Liver (tissue), 9 donors: ENCODE measurements around the gene LYRM1. TPM values are rescaled to one million over a fixed set of nuclear protein-coding genes. Genes with fewer than 3 reads are reported as not detected.

Source experiments
- DNase-seq: peaks from one replicate; pipeline ENCODE4 v3.0.0-alpha.2; 2017; ENCODE audit warnings: low spot score
- H3K27ac ChIP-seq, 2 donors: one replicate each; pipeline ENCODE4 v1.7.0; 2013; ENCODE audit warnings: inconsistent platforms in 2 of 2, low read length in 2 of 2, control low read depth in 1 of 2, low read depth in 1 of 2, mild to moderate bottlenecking in 1 of 2
- H3K27me3 ChIP-seq, 4 donors: one replicate each; pipeline versions ENCODE4 v1.6.1 to v1.7.0; 2013; ENCODE audit warnings: low read length in 3 of 4, inconsistent platforms in 1 of 4, mild to moderate bottlenecking in 1 of 4, moderate library complexity in 1 of 4; ENCODE audit not compliant: control insufficient read depth in 4 of 4, insufficient read depth in 4 of 4
- H3K36me3 ChIP-seq, 4 donors: one replicate each; pipeline versions ENCODE4 v1.6.1 to v1.7.0; 2013; ENCODE audit warnings: low read length in 3 of 4, mild to moderate bottlenecking in 3 of 4, low read depth in 1 of 4, moderate library complexity in 1 of 4; ENCODE audit not compliant: control insufficient read depth in 4 of 4, insufficient read depth in 3 of 4
- H3K4me1 ChIP-seq, 4 donors: one replicate each; pipeline versions ENCODE4 v1.6.1 to v1.7.0; 2013; ENCODE audit warnings: low read length in 3 of 4, mild to moderate bottlenecking in 3 of 4, moderate library complexity in 1 of 4; ENCODE audit not compliant: control insufficient read depth in 4 of 4, insufficient read depth in 4 of 4
- H3K4me3 ChIP-seq, 3 donors: one replicate each; pipeline versions ENCODE4 v1.6.1 to v1.7.0; 2013; ENCODE audit warnings: low read length in 3 of 3, control low read depth in 1 of 3, low read depth in 1 of 3, mild to moderate bottlenecking in 1 of 3
- H3K9ac ChIP-seq, 2 donors: one replicate each; pipeline ENCODE4 v1.7.0; 2013; ENCODE audit warnings: low read length in 2 of 2, mild to moderate bottlenecking in 2 of 2, moderate library complexity in 2 of 2, control low read depth in 1 of 2, low read depth in 1 of 2
- H3K9me3 ChIP-seq, 4 donors: one replicate each; pipeline versions ENCODE4 v1.6.1 to v1.7.0; 2013; ENCODE audit warnings: low read length in 3 of 4; ENCODE audit not compliant: control insufficient read depth in 4 of 4
- FOXA2 ChIP-seq: IDR thresholded peaks from 2 replicates; pipeline ENCODE4 v1.6.1; 2016; ENCODE audit warnings: antibody characterized with exemption
- HNF4A ChIP-seq, 2 donors: conservative IDR thresholded peaks; 2 replicates each; pipeline ENCODE4 v1.6.1; 2016; ENCODE audit warnings: antibody characterized with exemption in 2 of 2, mild to moderate bottlenecking in 2 of 2
- HNF4G ChIP-seq: IDR thresholded peaks from 2 replicates; pipeline ENCODE4 v1.6.1; 2016; ENCODE audit warnings: antibody characterized with exemption
- JUND ChIP-seq, 2 donors: IDR thresholded peaks; 2 replicates each; pipeline ENCODE4 v1.6.1; 2016; ENCODE audit warnings: antibody characterized with exemption in 2 of 2
- RAD21 ChIP-seq, 2 donors: IDR thresholded peaks; 2 replicates each; pipeline ENCODE4 v1.6.1; 2016; ENCODE audit warnings: antibody characterized with exemption in 2 of 2, mild to moderate bottlenecking in 2 of 2
- RXRA ChIP-seq, 2 donors: IDR thresholded peaks; 2 replicates each; pipeline ENCODE4 v1.6.1; 2017 to 2018; ENCODE audit warnings: antibody characterized with exemption in 2 of 2, mild to moderate bottlenecking in 1 of 2
- SP1 ChIP-seq: IDR thresholded peaks from 2 replicates; pipeline ENCODE4 v1.6.1; 2018; ENCODE audit warnings: antibody characterized with exemption, mild to moderate bottlenecking
- YY1 ChIP-seq: IDR thresholded peaks from 2 replicates; pipeline ENCODE4 v1.6.1; 2016; ENCODE audit warnings: antibody characterized with exemption, mild to moderate bottlenecking
- WGBS: extraction: QIAGEN DNeasy Blood & Tissue Kit; methylation state at CpG from one replicate; pipeline ENCODE4 v1.1.7; 2013; 5-methylcytosine and 5-hydroxymethylcytosine counted together
- polyA plus RNA-seq, 2 donors: library from polyadenylated mRNA; stranded (reverse) in 1 of 2; unstranded in 1 of 2; fragments of 200-250 nt in 1 of 2; fragments of >200 nt in 1 of 2; fragmentation: Nextera tagmentation in 1 of 2; extraction: Ambion mirVana in 1 of 2; gene quantifications; one replicate each; pipeline versions ENCODE4 v1.2.1 to v1.2.3, GENCODE V29; 2013 to 2015
- total RNA-seq, 2 donors: library from RNA; depleted of rRNA; stranded (reverse); fragments of >200 nt; gene quantifications; one replicate each; pipeline ENCODE4 v1.2.3, GENCODE V29; 2014
- TF ChIP-seq, protein P1 (sequence below): fragments of 150-350 bp; IDR thresholded peaks from 2 replicates; pipeline ENCODE4 v1.5.1; 2017; ENCODE audit warnings: improper control_type of control experiment, low read depth, low read length; ENCODE audit not compliant: missing input control
- TF ChIP-seq, protein P2 (sequence below): IDR thresholded peaks from 2 replicates; pipeline ENCODE4 v1.6.1; 2016; ENCODE audit warnings: antibody characterized with exemption
- TF ChIP-seq, protein P3 (sequence below): IDR thresholded peaks from 2 replicates; pipeline ENCODE4 v1.6.1; 2016; ENCODE audit warnings: antibody characterized with exemption
- donor health status: healthy.
- donor health status: healthy.
- donor health status: healthy.
- donor health status: healthy.
- donor health status: healthy.

The LYRM1 gene
- total and polyA plus RNA-seq, 4 donors = 33.2 to 57.3 (median 50.8) TPM

DNA sequence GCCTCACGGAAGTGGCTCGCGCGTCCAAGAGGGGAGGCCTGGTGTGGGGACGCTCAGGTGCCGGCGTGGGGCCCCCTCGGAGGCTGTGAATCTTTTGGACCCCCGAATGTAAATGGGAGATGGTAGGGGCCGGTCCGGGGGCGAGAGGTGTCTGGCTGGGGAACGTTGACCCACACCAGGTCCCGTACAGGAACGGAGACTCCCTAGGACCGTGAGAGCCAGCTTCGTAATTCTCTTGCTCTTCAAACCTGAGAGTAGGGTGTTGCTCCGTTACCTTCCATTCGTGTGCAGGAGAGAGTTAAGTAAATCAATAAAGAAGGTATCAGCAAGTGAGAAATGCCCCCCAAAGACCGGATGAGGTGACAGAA lies 481 bp downstream of the LYRM1 start (continued):
- TF ChIP-seq, protein P1, sequence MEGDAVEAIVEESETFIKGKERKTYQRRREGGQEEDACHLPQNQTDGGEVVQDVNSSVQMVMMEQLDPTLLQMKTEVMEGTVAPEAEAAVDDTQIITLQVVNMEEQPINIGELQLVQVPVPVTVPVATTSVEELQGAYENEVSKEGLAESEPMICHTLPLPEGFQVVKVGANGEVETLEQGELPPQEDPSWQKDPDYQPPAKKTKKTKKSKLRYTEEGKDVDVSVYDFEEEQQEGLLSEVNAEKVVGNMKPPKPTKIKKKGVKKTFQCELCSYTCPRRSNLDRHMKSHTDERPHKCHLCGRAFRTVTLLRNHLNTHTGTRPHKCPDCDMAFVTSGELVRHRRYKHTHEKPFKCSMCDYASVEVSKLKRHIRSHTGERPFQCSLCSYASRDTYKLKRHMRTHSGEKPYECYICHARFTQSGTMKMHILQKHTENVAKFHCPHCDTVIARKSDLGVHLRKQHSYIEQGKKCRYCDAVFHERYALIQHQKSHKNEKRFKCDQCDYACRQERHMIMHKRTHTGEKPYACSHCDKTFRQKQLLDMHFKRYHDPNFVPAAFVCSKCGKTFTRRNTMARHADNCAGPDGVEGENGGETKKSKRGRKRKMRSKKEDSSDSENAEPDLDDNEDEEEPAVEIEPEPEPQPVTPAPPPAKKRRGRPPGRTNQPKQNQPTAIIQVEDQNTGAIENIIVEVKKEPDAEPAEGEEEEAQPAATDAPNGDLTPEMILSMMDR = no peak
- TF ChIP-seq HNF4G (no peak), HNF4A (conservative IDR thresholded peaks at IDR 0.05) (no peak), RAD21 (IDR thresholded peaks at IDR 0.05) (no peak), YY1 (no peak), RXRA (IDR thresholded peaks at IDR 0.05) (no peak), SP1 (no peak)
- TF ChIP-seq, protein P2, sequence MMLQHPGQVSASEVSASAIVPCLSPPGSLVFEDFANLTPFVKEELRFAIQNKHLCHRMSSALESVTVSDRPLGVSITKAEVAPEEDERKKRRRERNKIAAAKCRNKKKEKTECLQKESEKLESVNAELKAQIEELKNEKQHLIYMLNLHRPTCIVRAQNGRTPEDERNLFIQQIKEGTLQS = no peak

DNA sequence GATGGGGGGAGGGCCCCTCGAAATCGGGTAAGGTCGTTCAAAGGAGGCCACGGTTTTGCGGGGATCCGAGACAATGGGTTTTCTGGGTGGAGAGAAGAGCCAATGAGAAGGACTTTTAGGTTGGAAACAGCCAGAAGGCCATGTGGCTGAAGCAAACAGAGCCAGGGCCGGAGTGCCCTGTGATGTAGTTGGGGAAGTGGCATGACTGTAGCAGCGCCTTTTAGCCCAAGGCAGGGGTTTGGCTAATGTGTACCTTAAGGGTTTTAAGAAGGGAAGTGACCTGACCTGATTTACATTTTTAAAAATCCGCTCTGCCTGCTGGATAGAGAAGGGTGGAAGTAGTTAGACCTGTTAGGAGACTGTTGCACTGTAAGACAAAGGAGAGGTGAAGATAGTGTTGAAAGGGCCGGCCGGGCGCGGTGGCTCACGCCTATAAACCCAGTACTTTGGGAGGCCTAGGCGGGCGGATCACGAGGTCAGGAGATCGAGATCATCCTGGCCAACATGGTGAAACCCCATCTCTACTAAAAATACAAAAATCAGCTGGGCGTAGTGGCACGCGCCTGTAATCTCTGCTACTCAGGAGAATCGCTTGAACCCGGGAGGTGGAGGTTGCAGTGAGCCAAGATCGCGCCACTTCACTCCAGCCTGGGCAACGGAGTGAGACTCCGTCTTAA lies 1.0 kb downstream of the LYRM1 start:
- peak; percentile 36 for DNase-seq
- H3K9me3 ChIP-seq = no peaks in the 10 kb centered on the region
- peak overlapping the region; percentile 63 to 89 (median 88) for H3K4me3 ChIP-seq
- peak overlapping the region; percentile 77 to 98 for H3K9ac ChIP-seq
- H3K4me1 ChIP-seq = peaks cover 8 to 45% (median 34%) of the 10 kb centered on the region in 4 donors
- peaks cover 0 to 8% (median 1%) of the 10 kb centered on the region in 4 donors for H3K36me3 ChIP-seq
- H3K27ac ChIP-seq = peak overlapping the region; percentile 92 to 97
- no peaks in the 10 kb centered on the region for H3K27me3 ChIP-seq
- 53% methylated on average over 27 of the region's 27 CpGs for WGBS
- TF ChIP-seq HNF4A (conservative IDR thresholded peaks at IDR 0.05) = no peak
- TF ChIP-seq SP1 = no peak

DNA sequence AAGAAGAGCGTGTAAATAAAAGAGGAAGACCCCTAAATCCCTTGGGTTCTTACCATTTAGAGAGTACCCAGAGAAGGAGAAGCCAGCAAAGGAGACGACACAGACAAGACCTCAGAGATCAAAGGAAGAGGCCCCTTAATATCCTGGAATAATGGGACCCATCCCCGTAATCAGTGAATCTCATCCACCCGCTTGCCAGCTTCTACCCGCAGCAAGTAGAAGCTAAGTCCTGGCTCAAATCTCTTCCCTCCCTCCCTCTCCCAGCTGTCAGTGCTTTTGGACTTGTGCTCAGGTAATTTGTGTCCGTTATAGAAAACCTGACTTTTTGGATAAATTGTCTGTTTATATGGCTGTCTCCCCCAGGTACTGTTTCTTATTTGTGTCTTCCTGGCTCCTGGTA lies 1.9 kb downstream of the LYRM1 start:
- Histone ChIP-seq H3K4me3 (no peak overlapping the region), H3K36me3 (peaks cover 0 to 5% (median 0%) of the 10 kb centered on the region in 4 donors), H3K9ac (no peak overlapping the region), H3K4me1 (peaks cover 6 to 40% (median 28%) of the 10 kb centered on the region in 4 donors), H3K27ac (no peak overlapping the region), H3K9me3 (no peaks in the 10 kb centered on the region), H3K27me3 (no peaks in the 10 kb centered on the region)
- 96% methylated on average over 6 of the region's 6 CpGs for WGBS
- no peak for DNase-seq
- TF ChIP-seq RAD21 (IDR thresholded peaks at IDR 0.05) = no peak
- no peak for TF ChIP-seq JUND (IDR thresholded peaks at IDR 0.05)
- TF ChIP-seq, protein P3, sequence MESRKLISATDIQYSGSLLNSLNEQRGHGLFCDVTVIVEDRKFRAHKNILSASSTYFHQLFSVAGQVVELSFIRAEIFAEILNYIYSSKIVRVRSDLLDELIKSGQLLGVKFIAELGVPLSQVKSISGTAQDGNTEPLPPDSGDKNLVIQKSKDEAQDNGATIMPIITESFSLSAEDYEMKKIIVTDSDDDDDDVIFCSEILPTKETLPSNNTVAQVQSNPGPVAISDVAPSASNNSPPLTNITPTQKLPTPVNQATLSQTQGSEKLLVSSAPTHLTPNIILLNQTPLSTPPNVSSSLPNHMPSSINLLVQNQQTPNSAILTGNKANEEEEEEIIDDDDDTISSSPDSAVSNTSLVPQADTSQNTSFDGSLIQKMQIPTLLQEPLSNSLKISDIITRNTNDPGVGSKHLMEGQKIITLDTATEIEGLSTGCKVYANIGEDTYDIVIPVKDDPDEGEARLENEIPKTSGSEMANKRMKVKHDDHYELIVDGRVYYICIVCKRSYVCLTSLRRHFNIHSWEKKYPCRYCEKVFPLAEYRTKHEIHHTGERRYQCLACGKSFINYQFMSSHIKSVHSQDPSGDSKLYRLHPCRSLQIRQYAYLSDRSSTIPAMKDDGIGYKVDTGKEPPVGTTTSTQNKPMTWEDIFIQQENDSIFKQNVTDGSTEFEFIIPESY = no peak
- TF ChIP-seq FOXA2 = no peak
- no peak for TF ChIP-seq HNF4G
- no peak for TF ChIP-seq YY1
